Measurements from ENCODE around the gene FGA. TPM values are rescaled to one million over a fixed set of nuclear protein-coding genes. Genes with fewer than 3 reads are reported as not detected.

Gene FGA
- total RNA-seq (2022) (0.34 TPM in 1 of 2 replicates, not detected in the other), Bru-seq, nascent RNA (not detected), BruChase-seq, experiment 1, labeled RNA remaining after a 6-hour chase (percentile 8 among the genes with signal in this experiment), BruChase-seq, experiment 2, labeled RNA remaining after a 2-hour chase (percentile 15 among the genes with signal in this experiment)
- long read RNA-seq, result 0 reads

DNA sequence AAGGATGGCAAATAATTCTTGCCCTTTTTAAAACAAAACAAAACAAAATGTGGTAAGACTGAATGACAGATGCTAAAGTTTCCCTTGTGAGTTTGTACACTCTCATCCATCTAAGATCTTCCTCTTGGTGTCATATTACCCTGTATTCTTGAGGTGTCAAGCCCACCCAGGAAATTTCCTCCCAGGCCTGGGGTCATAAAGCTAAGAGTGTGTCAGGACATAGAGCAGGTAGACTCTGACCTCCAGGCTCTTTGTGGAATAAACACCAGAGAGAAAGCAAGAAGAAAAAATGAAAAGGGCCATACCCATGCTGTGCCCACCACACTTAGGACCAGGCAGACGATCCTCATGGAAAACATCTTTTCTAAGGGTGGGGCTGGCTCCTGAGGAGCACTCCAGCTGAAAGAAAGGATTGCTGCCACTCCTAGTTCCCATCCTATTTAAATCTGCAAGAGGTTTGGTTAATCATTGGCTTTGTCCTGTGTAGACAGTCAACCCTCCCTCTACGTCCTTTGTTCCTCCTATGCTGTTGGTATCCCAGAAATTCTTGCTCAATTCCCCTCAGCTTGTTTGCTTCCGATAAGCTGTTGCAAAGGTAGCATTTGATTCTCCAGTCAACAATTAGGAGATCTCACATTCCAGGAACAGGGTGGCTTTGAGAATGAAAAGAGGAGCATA, at the start of gene FGA:
FGA (minus strand) TSS at position 414 of the 678 bp plus-strand sequence; CDS start at position 359, 55 bp downstream.
- intact Hi-C loops (cut with micrococcal nuclease; ENCODE audit: unreplicated experiment), result no loop called here
- Mint-ChIP-seq H3K36me3 (ENCODE audit: insufficient read depth, unreplicated experiment) (no peaks in the 10 kb centered on the region), H3K27ac (ENCODE audit: unreplicated experiment) (no peak within 1 kb of the TSS), H3K4me3 (ENCODE audit: low read depth, unreplicated experiment) (no peak within 1 kb of the TSS), H3K27me3 (ENCODE audit: unreplicated experiment) (no peaks in the 10 kb centered on the region), H3K9me3 (ENCODE audit: low read depth, unreplicated experiment) (no peaks in the 10 kb centered on the region), H3K4me1 (ENCODE audit: low read depth, unreplicated experiment) (peaks cover 26% of the 10 kb centered on the region)
- no TSS peak for BruUV-seq (replicated peaks)
- CTCF ChIA-PET, result interaction anchor here (0.8 kb wide), 1 partner anchor 35 kb away, joined by 3 read pairs; no protein-coding TSS in a partner anchor
- TF ChIP-seq, protein P1, sequence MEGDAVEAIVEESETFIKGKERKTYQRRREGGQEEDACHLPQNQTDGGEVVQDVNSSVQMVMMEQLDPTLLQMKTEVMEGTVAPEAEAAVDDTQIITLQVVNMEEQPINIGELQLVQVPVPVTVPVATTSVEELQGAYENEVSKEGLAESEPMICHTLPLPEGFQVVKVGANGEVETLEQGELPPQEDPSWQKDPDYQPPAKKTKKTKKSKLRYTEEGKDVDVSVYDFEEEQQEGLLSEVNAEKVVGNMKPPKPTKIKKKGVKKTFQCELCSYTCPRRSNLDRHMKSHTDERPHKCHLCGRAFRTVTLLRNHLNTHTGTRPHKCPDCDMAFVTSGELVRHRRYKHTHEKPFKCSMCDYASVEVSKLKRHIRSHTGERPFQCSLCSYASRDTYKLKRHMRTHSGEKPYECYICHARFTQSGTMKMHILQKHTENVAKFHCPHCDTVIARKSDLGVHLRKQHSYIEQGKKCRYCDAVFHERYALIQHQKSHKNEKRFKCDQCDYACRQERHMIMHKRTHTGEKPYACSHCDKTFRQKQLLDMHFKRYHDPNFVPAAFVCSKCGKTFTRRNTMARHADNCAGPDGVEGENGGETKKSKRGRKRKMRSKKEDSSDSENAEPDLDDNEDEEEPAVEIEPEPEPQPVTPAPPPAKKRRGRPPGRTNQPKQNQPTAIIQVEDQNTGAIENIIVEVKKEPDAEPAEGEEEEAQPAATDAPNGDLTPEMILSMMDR (IDR thresholded peaks at IDR 0.05; ENCODE audit: unreplicated experiment), result no peak
- DNase-seq, result peak; percentile 2

- intact Hi-C loops (cut with micrococcal nuclease; ENCODE audit: unreplicated experiment), result loop anchor here (10.0 kb wide), 1 partner anchor 291 kb away; no protein-coding TSS in a partner anchor
- no peak overlapping the region for H3K4me3 Mint-ChIP-seq (ENCODE audit: low read depth, unreplicated experiment)
- H3K4me1 Mint-ChIP-seq (ENCODE audit: low read depth, unreplicated experiment), result peaks cover 12% of the 10 kb centered on the region
- no peak overlapping the region for H3K27ac Mint-ChIP-seq (ENCODE audit: unreplicated experiment)
- no peak for DNase-seq
- H3K9me3 Mint-ChIP-seq (ENCODE audit: low read depth, unreplicated experiment), result no peaks in the 10 kb centered on the region
- no peaks in the 10 kb centered on the region for H3K36me3 Mint-ChIP-seq (ENCODE audit: insufficient read depth, unreplicated experiment)
- BruUV-seq (replicated peaks), result no TSS peak
- CTCF ChIA-PET, result interaction anchor here (0.6 kb wide), 1 partner anchor 270 kb away, joined by 3 read pairs; no protein-coding TSS in a partner anchor
- H3K27me3 Mint-ChIP-seq (ENCODE audit: unreplicated experiment), result no peaks in the 10 kb centered on the region
- TF ChIP-seq, protein P1 (IDR thresholded peaks at IDR 0.05; ENCODE audit: unreplicated experiment), result no peak
Measured at GRCh38 chr4:154634058-154634457, 43.5 kb upstream of the FGA start.

- Mint-ChIP-seq H3K36me3 (ENCODE audit: insufficient read depth, unreplicated experiment) (no peaks in the 10 kb centered on the region), H3K27me3 (ENCODE audit: unreplicated experiment) (no peaks in the 10 kb centered on the region), H3K9me3 (ENCODE audit: low read depth, unreplicated experiment) (no peaks in the 10 kb centered on the region), H3K4me1 (ENCODE audit: low read depth, unreplicated experiment) (no peaks in the 10 kb centered on the region), H3K4me3 (ENCODE audit: low read depth, unreplicated experiment) (no peak overlapping the region), H3K27ac (ENCODE audit: unreplicated experiment) (no peak overlapping the region)
- intact Hi-C loops (cut with micrococcal nuclease; ENCODE audit: unreplicated experiment), result loop anchor here (10.0 kb wide), 1 partner anchor 293 kb away; no protein-coding TSS in a partner anchor
- no TSS peak for BruUV-seq (replicated peaks)
- CTCF ChIA-PET, result no interaction called here
- DNase-seq, result no peak
- TF ChIP-seq, protein P1 (IDR thresholded peaks at IDR 0.05; ENCODE audit: unreplicated experiment), result no peak
Measured at GRCh38 chr4:154631828-154632227, 41.3 kb upstream of the FGA start.

GRCh38 chr4:154630324-154630723, 39.8 kb upstream of the FGA start:
- no TSS peak for BruUV-seq (replicated peaks)
- Mint-ChIP-seq H3K36me3 (ENCODE audit: insufficient read depth, unreplicated experiment) (peaks cover 7% of the 10 kb centered on the region), H3K4me3 (ENCODE audit: low read depth, unreplicated experiment) (no peak overlapping the region), H3K27ac (ENCODE audit: unreplicated experiment) (no peak overlapping the region), H3K27me3 (ENCODE audit: unreplicated experiment) (no peaks in the 10 kb centered on the region), H3K9me3 (ENCODE audit: low read depth, unreplicated experiment) (no peaks in the 10 kb centered on the region), H3K4me1 (ENCODE audit: low read depth, unreplicated experiment) (peaks cover 12% of the 10 kb centered on the region)
- CTCF ChIA-PET, result no interaction called here
- intact Hi-C loops (cut with micrococcal nuclease; ENCODE audit: unreplicated experiment), result loop anchor here (10.0 kb wide), 1 partner anchor 294 kb away; no protein-coding TSS in a partner anchor
- TF ChIP-seq, protein P1 (IDR thresholded peaks at IDR 0.05; ENCODE audit: unreplicated experiment), result no peak
- no peak for DNase-seq
